Activated T-helper 17 cell treated with anti-CD3 and anti-CD28 coated beads, Interleukin-2, amount 50 U/mL, for 72 hours (primary cell): Measurements from ENCODE around the gene SYK. TPM values are rescaled to one million over a fixed set of nuclear protein-coding genes. Genes with fewer than 3 reads are reported as not detected.
A peak's percentile ranks its signal among the peaks of the same experiment; 100 is the strongest.

Source experiments
- ATAC-seq: fragments of 150-1000 bp; cut with Tn5 transposase; replicated peaks from 2 replicates; pipeline ENCODE4 v1.10.0; 2021; ENCODE audit warnings: mild to moderate bottlenecking, moderate library complexity
- H3K27ac Mint-ChIP-seq: one replicate; pipeline ENCODE4 v1.8.0; 2022; ENCODE audit warnings: mixed read lengths
- H3K27me3 Mint-ChIP-seq: one replicate; pipeline ENCODE4 v1.8.0; 2022; ENCODE audit warnings: mixed read lengths
- H3K36me3 Mint-ChIP-seq: one replicate; pipeline ENCODE4 v1.8.0; 2022; ENCODE audit warnings: low read depth, mild to moderate bottlenecking, mixed read lengths
- H3K4me1 Mint-ChIP-seq: one replicate; pipeline ENCODE4 v1.8.0; 2022; ENCODE audit warnings: mixed read lengths
- H3K4me3 Mint-ChIP-seq: one replicate; pipeline ENCODE4 v1.8.0; 2022; ENCODE audit warnings: mild to moderate bottlenecking, mixed read lengths
- H3K9me3 Mint-ChIP-seq: one replicate; pipeline ENCODE4 v1.8.0; 2022; ENCODE audit warnings: mixed read lengths
- total RNA-seq, 2 donors: library from RNA; stranded (reverse); gene quantifications; one replicate each; pipeline ENCODE4 v1.2.3, GENCODE V29; 2022

The SYK gene
- total RNA-seq, 2 donors from 2014 or later = 0.16 to 0.37 TPM

DNA sequence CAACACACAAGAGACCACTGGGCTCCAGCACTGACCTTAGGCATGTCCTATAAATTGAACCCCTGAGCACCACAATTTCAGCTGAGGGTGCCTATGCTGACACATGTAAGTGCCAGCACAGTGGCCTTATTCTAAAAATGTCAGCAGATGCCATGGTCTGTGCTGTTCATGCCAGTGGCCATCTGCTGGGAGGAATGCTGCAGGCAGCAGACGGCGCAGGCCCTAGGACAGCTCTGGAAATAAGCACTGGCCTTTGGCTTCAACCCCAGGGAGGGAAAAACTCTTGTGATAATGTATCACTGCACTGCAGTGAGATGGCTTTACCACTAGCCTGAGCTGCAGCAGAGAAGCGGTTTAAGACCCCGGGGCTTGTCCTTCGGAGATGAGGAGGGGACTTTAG, 98.5 kb downstream of the SYK start:
- no peaks in the 10 kb centered on the region for H3K9me3 Mint-ChIP-seq
- H3K4me1 Mint-ChIP-seq = no peaks in the 10 kb centered on the region
- no peaks in the 10 kb centered on the region for H3K27me3 Mint-ChIP-seq
- H3K27ac Mint-ChIP-seq = no peak overlapping the region
- no peak for ATAC-seq
- no peaks in the 10 kb centered on the region for H3K36me3 Mint-ChIP-seq
- no peak overlapping the region for H3K4me3 Mint-ChIP-seq

GRCh38 chr9:90901933-90902332, 100.3 kb downstream of the SYK start:
- Mint-ChIP-seq H3K4me3 (no peak overlapping the region), H3K4me1 (no peaks in the 10 kb centered on the region), H3K9me3 (no peaks in the 10 kb centered on the region), H3K27ac (no peak overlapping the region), H3K36me3 (no peaks in the 10 kb centered on the region), H3K27me3 (no peaks in the 10 kb centered on the region)
- no peak for ATAC-seq

GRCh38 chr9:90903766-90904424, 102.3 kb downstream of the SYK start:
- H3K27me3 Mint-ChIP-seq = no peaks in the 10 kb centered on the region
- H3K9me3 Mint-ChIP-seq = no peaks in the 10 kb centered on the region
- H3K4me1 Mint-ChIP-seq = no peaks in the 10 kb centered on the region
- H3K4me3 Mint-ChIP-seq = no peak overlapping the region
- ATAC-seq = no peak
- no peak overlapping the region for H3K27ac Mint-ChIP-seq
- H3K36me3 Mint-ChIP-seq = no peaks in the 10 kb centered on the region

GRCh38 chr9:90904706-90905478, 103.3 kb downstream of the SYK start:
- Mint-ChIP-seq H3K27ac (no peak overlapping the region), H3K4me1 (no peaks in the 10 kb centered on the region), H3K4me3 (no peak overlapping the region), H3K27me3 (no peaks in the 10 kb centered on the region), H3K36me3 (no peaks in the 10 kb centered on the region), H3K9me3 (no peaks in the 10 kb centered on the region)
- no peak for ATAC-seq

DNA sequence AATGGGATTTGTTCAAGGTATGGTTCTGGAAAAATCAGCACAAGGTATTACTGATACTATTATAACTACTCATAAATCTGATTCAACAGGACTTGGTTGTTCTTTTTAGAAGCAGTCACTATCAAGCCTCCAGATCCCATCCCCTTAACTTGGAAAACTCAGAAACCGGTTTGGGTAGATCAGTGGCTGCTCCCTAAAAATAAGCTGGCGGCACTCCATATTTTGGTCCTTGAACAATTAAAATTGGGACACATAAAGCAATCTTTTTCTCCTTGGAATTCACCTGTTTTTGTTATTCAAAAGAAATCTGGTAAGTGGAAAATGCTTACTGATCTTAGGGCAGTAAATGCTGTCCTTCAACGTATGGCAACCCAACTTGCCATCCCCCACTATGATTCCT, 104.2 kb downstream of the SYK start:
- Mint-ChIP-seq H3K27ac (no peak overlapping the region), H3K4me3 (no peak overlapping the region), H3K36me3 (no peaks in the 10 kb centered on the region), H3K27me3 (no peaks in the 10 kb centered on the region), H3K4me1 (no peaks in the 10 kb centered on the region), H3K9me3 (no peaks in the 10 kb centered on the region)
- ATAC-seq = no peak

DNA sequence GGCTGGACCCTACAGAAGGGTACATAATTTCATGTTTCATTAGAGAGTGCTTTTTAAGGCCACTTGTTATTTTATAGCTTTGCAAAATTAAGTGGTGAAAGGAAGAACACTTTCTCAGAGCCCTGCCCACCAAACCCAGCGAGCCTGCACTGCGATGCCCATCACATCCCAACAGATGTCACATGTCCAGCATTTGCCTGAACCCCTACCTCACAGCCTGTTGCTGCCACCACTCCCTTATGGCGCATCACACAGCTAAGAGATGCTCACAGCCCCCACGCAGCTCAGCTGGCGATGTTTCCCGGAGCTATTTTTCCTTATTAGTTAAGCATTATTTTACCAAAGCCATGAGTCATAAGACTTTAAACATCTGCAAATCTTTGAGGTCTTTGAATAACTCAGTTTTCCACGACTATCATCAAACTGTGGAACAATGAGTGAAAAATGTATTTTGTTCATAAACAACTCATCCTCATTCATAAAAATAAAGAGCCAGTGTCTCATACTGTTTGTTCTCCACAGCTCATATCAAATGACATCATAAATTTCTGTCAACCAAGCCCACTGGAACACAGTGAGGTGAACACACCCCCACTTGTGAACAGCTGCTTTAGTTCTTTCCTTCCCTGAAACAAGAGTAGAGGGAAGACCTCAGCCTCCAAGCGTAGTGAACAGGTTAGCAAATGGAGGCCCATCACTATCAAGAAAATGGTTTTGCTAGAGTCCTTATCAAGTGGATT, 104.9 kb downstream of the SYK start:
- Mint-ChIP-seq H3K9me3 (no peaks in the 10 kb centered on the region), H3K27ac (no peak overlapping the region), H3K27me3 (no peaks in the 10 kb centered on the region), H3K4me3 (no peak overlapping the region), H3K4me1 (no peaks in the 10 kb centered on the region), H3K36me3 (no peaks in the 10 kb centered on the region)
- ATAC-seq = no peak

DNA sequence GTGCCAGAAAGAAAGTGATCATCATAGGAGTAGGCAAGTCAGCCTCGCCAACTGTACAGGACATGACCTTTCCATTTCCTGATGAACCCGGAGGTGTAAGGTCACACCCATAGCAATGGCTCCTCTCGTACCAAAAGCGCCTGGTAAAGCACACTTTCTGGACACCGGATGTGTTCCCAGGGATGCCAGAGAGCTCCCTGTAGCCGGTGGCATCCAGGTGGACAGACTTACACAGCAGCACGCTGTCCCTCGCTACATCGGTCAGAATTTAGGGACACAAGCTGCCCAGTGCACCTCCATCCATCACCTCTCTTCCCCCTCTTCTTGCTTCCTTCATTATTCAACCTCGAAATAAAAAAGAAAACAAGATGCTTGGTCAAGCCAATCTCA, 105.4 kb downstream of the SYK start:
- Mint-ChIP-seq H3K9me3 (no peaks in the 10 kb centered on the region), H3K27me3 (no peaks in the 10 kb centered on the region), H3K4me1 (no peaks in the 10 kb centered on the region), H3K4me3 (no peak overlapping the region), H3K36me3 (no peaks in the 10 kb centered on the region), H3K27ac (no peak overlapping the region)
- no peak for ATAC-seq

DNA sequence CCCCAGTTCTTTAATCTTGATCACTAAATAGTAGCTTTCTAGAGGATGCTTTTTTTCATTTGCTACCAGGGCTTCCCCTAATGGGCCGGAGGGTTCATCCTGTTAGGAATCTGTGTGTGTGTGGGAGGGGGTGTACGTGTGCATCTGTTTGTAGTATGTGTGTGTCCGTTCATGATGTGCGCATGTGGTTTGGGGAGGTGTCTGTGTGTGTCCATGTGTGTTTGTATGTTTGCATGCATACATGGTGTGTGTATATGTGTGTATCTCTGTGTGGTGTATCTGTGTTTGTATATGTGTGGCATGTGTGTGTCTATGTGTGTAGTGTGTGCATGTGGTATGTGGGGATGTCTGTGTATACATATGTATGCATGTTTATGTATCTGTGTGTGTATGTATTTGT, 106.2 kb downstream of the SYK start:
- no peaks in the 10 kb centered on the region for H3K9me3 Mint-ChIP-seq
- H3K27me3 Mint-ChIP-seq = no peaks in the 10 kb centered on the region
- H3K36me3 Mint-ChIP-seq = no peaks in the 10 kb centered on the region
- no peak overlapping the region for H3K4me3 Mint-ChIP-seq
- ATAC-seq = no peak
- no peaks in the 10 kb centered on the region for H3K4me1 Mint-ChIP-seq
- H3K27ac Mint-ChIP-seq = no peak overlapping the region

DNA sequence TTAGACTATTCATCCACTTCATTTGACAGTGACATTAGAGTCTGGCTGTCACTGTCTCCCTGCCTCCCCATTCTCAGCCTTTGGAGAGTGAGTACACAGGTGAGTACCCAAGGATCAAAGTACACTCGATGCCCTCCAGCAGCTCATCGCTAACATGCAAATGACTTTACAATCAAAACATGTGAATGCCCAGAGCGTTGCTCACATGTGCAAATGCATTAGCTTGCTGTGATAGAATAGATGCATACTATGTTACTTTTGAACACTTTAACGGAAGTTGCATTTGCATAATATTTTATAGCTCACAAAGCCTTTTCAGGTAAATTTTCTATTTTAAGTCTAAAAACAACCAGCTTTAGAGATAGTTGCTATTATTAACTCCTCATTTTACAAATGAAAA, 107.6 kb downstream of the SYK start:
- Mint-ChIP-seq H3K27me3 (no peaks in the 10 kb centered on the region), H3K4me3 (no peak overlapping the region), H3K36me3 (no peaks in the 10 kb centered on the region), H3K9me3 (no peaks in the 10 kb centered on the region), H3K27ac (no peak overlapping the region), H3K4me1 (no peaks in the 10 kb centered on the region)
- ATAC-seq = no peak

- no peak overlapping the region for H3K4me3 Mint-ChIP-seq
- H3K4me1 Mint-ChIP-seq = no peaks in the 10 kb centered on the region
- H3K9me3 Mint-ChIP-seq = no peaks in the 10 kb centered on the region
- H3K36me3 Mint-ChIP-seq = no peaks in the 10 kb centered on the region
- no peaks in the 10 kb centered on the region for H3K27me3 Mint-ChIP-seq
- ATAC-seq = no peak
- H3K27ac Mint-ChIP-seq = no peak overlapping the region
Observed at GRCh38 chr9:90909747-90910283, 108.2 kb downstream of the SYK start.

DNA sequence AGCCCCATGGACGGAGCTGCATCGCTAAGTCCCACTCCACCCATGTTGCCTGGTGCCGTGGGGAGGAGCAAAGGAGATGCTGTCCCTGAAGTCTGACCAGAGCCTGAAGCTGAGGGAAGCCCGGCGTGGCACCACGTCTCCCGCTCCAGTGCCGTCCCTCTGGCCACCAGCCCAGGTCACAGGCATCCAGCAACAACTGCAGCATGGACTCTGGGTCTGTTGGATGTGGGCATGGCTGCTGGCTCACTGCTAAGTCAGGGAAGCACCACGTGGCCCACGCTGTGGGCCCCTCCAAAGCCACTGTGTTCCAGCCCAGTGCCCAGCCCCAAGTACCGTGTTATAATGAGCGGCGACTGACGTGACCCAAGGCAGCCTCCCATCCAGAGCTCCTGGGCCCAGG, 112.6 kb downstream of the SYK start:
- Mint-ChIP-seq H3K27ac (no peak overlapping the region), H3K36me3 (no peaks in the 10 kb centered on the region), H3K9me3 (no peaks in the 10 kb centered on the region), H3K27me3 (no peaks in the 10 kb centered on the region), H3K4me1 (no peaks in the 10 kb centered on the region), H3K4me3 (no peak overlapping the region)
- ATAC-seq = no peak

DNA sequence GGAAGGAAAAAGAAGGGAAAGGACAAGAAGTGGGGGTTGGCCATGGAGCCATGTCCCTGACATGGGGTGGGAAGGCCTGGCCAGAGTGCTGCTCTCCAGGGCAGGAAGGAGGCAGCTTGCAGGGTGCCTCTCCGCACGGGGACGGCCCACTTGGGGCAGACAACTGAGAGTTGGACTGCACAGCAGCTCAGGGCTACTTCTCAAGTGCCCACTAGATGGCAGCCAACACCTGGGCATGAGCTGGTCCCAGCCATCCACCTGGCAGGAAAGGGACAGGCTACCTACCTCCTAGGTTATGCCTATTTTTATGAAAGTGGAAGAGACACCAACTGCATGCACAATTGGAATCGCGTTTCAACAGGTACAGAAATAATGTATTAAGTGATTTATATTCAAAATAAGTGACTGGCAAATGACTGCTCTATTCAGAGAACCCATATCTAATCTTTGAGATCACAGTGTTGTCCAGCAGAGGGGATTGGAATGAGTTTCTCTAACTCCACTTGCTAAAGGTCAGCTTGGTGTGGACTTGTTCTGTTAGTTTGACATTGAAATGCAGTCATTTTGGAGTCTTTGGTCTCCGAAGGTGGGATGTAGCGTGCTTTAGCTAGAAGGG, 113.4 kb downstream of the SYK start:
- H3K27ac Mint-ChIP-seq = no peak overlapping the region
- no peaks in the 10 kb centered on the region for H3K9me3 Mint-ChIP-seq
- ATAC-seq = peak; percentile 93
- H3K36me3 Mint-ChIP-seq = no peaks in the 10 kb centered on the region
- H3K4me3 Mint-ChIP-seq = no peak overlapping the region
- H3K4me1 Mint-ChIP-seq = no peaks in the 10 kb centered on the region
- no peaks in the 10 kb centered on the region for H3K27me3 Mint-ChIP-seq

- no peak overlapping the region for H3K27ac Mint-ChIP-seq
- no peak for ATAC-seq
- H3K4me1 Mint-ChIP-seq = no peaks in the 10 kb centered on the region
- no peaks in the 10 kb centered on the region for H3K36me3 Mint-ChIP-seq
- no peaks in the 10 kb centered on the region for H3K9me3 Mint-ChIP-seq
- no peak overlapping the region for H3K4me3 Mint-ChIP-seq
- H3K27me3 Mint-ChIP-seq = no peaks in the 10 kb centered on the region
Observed at GRCh38 chr9:90915693-90916092, 114.1 kb downstream of the SYK start.

- H3K27me3 Mint-ChIP-seq = no peaks in the 10 kb centered on the region
- H3K4me3 Mint-ChIP-seq = no peak overlapping the region
- no peak overlapping the region for H3K27ac Mint-ChIP-seq
- no peak for ATAC-seq
- no peaks in the 10 kb centered on the region for H3K36me3 Mint-ChIP-seq
- no peaks in the 10 kb centered on the region for H3K9me3 Mint-ChIP-seq
- H3K4me1 Mint-ChIP-seq = no peaks in the 10 kb centered on the region
Observed at GRCh38 chr9:90916147-90916734, 114.6 kb downstream of the SYK start.
